ENCODE data around the gene AVPR2.

AVPR2 gene

GRCh38 chrX:153919281-153919680 is 14.8 kb downstream of the AVPR2 start:
- TF ChIP-seq CTCF (IDR thresholded peaks at IDR 0.05; ENCODE audit: low read depth, low read length): no peak
- no peak overlapping the region for H3K4me3 ChIP-seq (ENCODE audit: low read depth, low read length)

GRCh38 chrX:153920546-153920945 is 16.1 kb downstream of the AVPR2 start:
- no peak for TF ChIP-seq CTCF (IDR thresholded peaks at IDR 0.05; ENCODE audit: low read depth, low read length)

GRCh38 chrX:153921070-153921469 is 16.6 kb downstream of the AVPR2 start:
- no peak for TF ChIP-seq CTCF (IDR thresholded peaks at IDR 0.05; ENCODE audit: low read depth, low read length)
- H3K4me3 ChIP-seq (ENCODE audit: low read depth, low read length): no peak overlapping the region

More at GRCh38 chrX:153920546-153920945, 16.1 kb downstream of the AVPR2 start:
- H3K4me3 ChIP-seq (ENCODE audit: low read depth, low read length): no peak overlapping the region

GRCh38 chrX:153921511-153922446 is 17.3 kb downstream of the AVPR2 start:
- no peak for TF ChIP-seq CTCF (IDR thresholded peaks at IDR 0.05; ENCODE audit: low read depth, low read length)
- H3K4me3 ChIP-seq (ENCODE audit: low read depth, low read length): no peak overlapping the region

- TF ChIP-seq CTCF (IDR thresholded peaks at IDR 0.05; ENCODE audit: low read depth, low read length): peak; percentile 56
- no peak overlapping the region for H3K4me3 ChIP-seq (ENCODE audit: low read depth, low read length)
Measured at GRCh38 chrX:153922932-153923857, 18.7 kb downstream of the AVPR2 start.

- peak; percentile 16; the same call in 1 of the 2 replicates for TF ChIP-seq CTCF (IDR thresholded peaks at IDR 0.05; ENCODE audit: low read depth, low read length)
- no peak overlapping the region for H3K4me3 ChIP-seq (ENCODE audit: low read depth, low read length)
Measured at GRCh38 chrX:153924149-153924861, 19.8 kb downstream of the AVPR2 start.

Data from WI38 (cell line).